AG04449 (cell line): ENCODE data around the gene TMEM182.

Experiments used
- CTCF ChIA-PET: fragments of 350-600 bp; formaldehyde crosslinking; extraction: SDS; loops from one replicate; lab custom pipeline; 2021; ENCODE audit warnings: antibody characterized with exemption; lab: Yijun Ruan, JAX
- POLR2A ChIA-PET: fragments of 400-600, 350-600 bp; formaldehyde crosslinking; extraction: SDS; loops from one replicate; lab custom pipeline; 2020; ENCODE audit warnings: antibody characterized with exemption, inconsistent platforms; lab: Yijun Ruan, JAX
- DNase-seq: peaks from one replicate; pipeline ENCODE4 v3.0.0-alpha.2; 2010; ENCODE audit warnings: low read depth, low spot score
- H3K4me3 ChIP-seq: 2 replicates; pipeline ENCODE4 v1.5.1; 2011; ENCODE audit warnings: low read depth, mild to moderate bottlenecking, control low read depth, low read length
- TF ChIP-seq, protein P1 (sequence below): IDR thresholded peaks from one replicate; pipeline ENCODE4 v1.5.1; 2011; ENCODE audit warnings: mild to moderate bottlenecking, moderate library complexity, low read length, control low read depth, inconsistent platforms; ENCODE audit not compliant: insufficient read depth; ENCODE audit errors: missing control alignments

TMEM182 gene

GRCh38 chr2:102844911-102845310, 83.1 kb downstream of the TMEM182 start:
- no peak overlapping the region for H3K4me3 ChIP-seq
- ChIA-PET CTCF (no interaction called here), POLR2A (no interaction called here)
- TF ChIP-seq, protein P1, sequence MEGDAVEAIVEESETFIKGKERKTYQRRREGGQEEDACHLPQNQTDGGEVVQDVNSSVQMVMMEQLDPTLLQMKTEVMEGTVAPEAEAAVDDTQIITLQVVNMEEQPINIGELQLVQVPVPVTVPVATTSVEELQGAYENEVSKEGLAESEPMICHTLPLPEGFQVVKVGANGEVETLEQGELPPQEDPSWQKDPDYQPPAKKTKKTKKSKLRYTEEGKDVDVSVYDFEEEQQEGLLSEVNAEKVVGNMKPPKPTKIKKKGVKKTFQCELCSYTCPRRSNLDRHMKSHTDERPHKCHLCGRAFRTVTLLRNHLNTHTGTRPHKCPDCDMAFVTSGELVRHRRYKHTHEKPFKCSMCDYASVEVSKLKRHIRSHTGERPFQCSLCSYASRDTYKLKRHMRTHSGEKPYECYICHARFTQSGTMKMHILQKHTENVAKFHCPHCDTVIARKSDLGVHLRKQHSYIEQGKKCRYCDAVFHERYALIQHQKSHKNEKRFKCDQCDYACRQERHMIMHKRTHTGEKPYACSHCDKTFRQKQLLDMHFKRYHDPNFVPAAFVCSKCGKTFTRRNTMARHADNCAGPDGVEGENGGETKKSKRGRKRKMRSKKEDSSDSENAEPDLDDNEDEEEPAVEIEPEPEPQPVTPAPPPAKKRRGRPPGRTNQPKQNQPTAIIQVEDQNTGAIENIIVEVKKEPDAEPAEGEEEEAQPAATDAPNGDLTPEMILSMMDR = no peak
- DNase-seq = no peak

DNA sequence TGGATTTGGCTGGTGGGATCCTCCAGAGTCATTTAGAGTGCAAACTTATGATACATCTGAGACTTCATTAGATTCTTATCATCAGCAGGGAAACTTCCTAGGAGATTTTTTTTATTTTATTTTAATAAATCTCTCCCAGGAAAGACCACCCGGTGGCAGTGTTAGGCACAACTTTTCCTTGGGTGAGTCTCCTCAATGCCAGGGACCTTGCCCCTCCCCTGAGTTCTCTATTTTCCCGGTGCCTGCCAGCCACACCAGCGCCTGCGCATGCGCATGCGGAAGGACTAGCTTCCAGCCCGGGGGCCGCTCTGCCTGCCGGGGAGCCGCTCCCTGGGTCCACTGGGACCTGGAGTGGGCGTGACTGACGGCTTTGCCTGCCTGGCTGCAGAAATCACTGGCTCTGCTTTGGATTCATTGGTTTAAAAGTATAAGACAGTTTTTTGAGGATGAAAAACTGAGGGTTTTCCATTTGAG, 86.6 kb downstream of the TMEM182 start:
- TF ChIP-seq, protein P1 = no peak
- DNase-seq = no peak
- POLR2A ChIA-PET = no interaction called here
- H3K4me3 ChIP-seq = no peak overlapping the region
- CTCF ChIA-PET = no interaction called here

GRCh38 chr2:102850888-102851287, 89.1 kb downstream of the TMEM182 start:
- CTCF ChIA-PET = interaction anchor here (3.4 kb wide), 1 partner anchor 11 kb away, joined by 21 read pairs; no protein-coding TSS in a partner anchor
- POLR2A ChIA-PET = no interaction called here
- no peak for DNase-seq
- no peak overlapping the region for H3K4me3 ChIP-seq
- TF ChIP-seq, protein P1 = no peak

DNA sequence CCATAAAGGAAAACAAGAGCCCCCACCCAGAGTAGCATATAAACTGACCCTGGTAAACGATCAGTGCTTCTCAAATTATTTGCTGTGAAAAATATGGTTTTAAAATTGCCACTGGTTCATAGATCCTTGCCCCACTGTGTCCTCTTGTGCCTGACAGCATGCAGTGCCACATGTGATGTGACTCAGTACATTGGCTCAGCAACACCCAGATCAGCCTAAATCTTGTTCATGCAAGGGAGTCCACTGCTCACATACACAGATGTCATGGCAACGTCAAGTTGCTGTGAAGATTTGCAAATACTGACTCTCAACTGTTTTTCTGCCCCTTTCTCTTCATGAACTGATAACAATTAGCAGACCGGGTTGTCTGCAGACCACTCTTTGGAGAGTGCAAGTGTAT, 91.0 kb downstream of the TMEM182 start:
- TF ChIP-seq, protein P1 = no peak
- CTCF ChIA-PET = interaction anchor here (3.4 kb wide), 1 partner anchor 13 kb away, joined by 21 read pairs; no protein-coding TSS in a partner anchor
- no peak for DNase-seq
- POLR2A ChIA-PET = no interaction called here
- H3K4me3 ChIP-seq = no peak overlapping the region
